Fibroblast of villous mesenchyme (primary cell): ENCODE results near the gene THOP1. TPM values are rescaled to one million over a fixed set of nuclear protein-coding genes. Genes with fewer than 3 reads are reported as not detected.

Source experiments
- DNase-seq: peaks from one replicate; pipeline ENCODE4 v3.0.0-alpha.2; 2010; ENCODE audit warnings: low read depth
- H3K4me3 ChIP-seq: 2 replicates; pipeline ENCODE4 v1.5.1; 2011; ENCODE audit warnings: low read depth, mild to moderate bottlenecking, low read length
- total RNA-seq: library from RNA; depleted of rRNA; stranded (reverse); fragments of >200 nt; gene quantifications from 2 replicates; pipeline ENCODE4 v1.2.3, GENCODE V29; 2012
- TF ChIP-seq, protein P1 (sequence below): IDR thresholded peaks from 2 replicates; pipeline ENCODE4 v1.5.1; 2012; ENCODE audit warnings: low read depth, mild to moderate bottlenecking, low read length; ENCODE audit not compliant: insufficient read depth

The THOP1 gene
- total RNA-seq, 1 donor: 72.5 TPM

GRCh38 chr19:2811735-2812413 is 26.6 kb downstream of the THOP1 start:
- TF ChIP-seq, protein P1, sequence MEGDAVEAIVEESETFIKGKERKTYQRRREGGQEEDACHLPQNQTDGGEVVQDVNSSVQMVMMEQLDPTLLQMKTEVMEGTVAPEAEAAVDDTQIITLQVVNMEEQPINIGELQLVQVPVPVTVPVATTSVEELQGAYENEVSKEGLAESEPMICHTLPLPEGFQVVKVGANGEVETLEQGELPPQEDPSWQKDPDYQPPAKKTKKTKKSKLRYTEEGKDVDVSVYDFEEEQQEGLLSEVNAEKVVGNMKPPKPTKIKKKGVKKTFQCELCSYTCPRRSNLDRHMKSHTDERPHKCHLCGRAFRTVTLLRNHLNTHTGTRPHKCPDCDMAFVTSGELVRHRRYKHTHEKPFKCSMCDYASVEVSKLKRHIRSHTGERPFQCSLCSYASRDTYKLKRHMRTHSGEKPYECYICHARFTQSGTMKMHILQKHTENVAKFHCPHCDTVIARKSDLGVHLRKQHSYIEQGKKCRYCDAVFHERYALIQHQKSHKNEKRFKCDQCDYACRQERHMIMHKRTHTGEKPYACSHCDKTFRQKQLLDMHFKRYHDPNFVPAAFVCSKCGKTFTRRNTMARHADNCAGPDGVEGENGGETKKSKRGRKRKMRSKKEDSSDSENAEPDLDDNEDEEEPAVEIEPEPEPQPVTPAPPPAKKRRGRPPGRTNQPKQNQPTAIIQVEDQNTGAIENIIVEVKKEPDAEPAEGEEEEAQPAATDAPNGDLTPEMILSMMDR: no peak

DNA sequence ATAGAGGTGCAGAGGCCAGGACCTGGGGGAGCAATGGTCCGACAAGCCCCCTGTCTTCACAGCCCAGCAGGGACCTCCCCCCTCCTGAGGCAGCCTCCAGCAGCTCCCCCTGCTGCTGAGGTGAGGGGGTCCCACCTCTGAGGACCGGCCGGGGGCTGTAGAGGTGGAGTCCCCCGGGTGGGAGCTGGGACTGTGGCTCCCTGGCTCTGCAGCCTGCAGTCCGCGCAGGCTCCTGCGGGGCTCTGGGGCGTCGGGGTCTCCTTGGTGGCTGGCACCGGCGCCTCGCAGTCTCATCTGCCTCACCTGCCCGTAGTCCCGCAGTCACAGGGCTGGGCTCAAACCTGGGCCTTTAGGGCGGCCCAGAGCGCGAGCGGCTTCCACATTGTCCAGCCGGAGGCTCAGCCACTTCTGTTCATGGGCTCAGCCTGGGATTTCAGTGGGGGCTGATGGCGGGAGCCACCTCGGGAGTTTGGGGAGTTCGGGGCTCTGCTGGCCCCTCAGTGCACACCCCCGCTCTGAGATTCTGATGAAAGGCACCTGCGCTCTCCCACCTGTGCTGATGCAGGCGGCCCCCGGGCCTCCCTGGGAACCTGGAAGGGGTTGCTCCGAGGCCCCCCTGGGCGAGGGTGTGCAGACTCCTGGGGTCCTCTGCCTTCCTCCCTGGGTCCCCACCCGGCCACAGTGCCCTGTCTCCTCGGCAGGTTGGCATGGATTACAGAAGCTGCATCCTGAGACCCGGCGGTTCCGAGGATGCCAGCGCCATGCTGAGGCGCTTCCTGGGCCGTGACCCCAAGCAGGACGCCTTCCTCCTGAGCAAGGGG is 27.3 kb downstream of the THOP1 start:
- no peak overlapping the region for H3K4me3 ChIP-seq
- TF ChIP-seq, protein P1: no peak

More at GRCh38 chr19:2811735-2812413, 26.6 kb downstream of the THOP1 start:
- no peak for DNase-seq
- H3K4me3 ChIP-seq: no peak overlapping the region

DNA sequence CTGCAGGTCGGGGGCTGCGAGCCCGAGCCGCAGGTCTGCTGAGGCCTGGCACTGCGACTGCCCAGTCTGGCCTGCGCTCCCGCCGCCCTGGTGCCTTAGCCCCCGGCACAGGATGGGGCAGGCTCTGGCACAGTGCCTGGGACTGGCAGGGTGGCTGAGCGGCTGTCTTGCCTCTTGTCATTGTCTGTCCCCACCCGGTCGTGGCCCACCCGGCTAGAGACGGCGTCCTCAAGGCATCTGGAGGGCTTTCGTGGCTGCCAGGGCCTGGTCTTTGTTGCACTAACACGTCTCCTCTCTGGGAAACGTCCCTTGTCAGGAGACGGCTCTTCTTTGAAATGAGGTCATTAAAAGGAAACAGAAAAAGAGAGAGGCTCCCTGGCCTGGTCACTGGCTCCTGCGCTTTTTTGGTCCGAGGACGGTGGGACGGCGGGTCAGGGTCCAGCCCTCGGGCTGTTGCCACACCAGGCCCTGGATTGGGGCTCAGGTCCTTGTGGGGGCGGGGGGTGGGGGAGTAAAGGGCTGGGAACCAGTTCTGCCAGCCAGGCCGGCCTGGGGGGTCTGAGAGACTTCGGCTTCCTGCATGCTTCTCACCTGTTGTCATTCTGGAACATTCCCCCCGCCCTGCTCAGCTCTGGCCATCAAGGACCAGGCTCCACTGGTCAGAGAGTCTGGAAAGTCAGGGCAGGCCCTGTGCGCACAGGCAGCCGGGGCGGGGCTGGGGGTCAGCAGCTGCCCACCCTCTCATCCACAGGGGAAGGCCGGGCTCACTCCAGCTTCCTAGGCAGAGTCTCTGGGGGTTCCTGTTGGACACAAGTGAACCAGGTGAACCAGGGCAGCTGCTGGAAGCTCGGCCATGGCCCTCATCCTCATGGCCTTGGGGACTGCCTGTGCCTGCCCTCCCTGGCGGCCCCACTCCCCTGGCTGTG is 28.2 kb downstream of the THOP1 start:
- no peak for DNase-seq
- TF ChIP-seq, protein P1: no peak
- H3K4me3 ChIP-seq: no peak overlapping the region

More for the DNA sequence above, 27.3 kb downstream of the THOP1 start:
- DNase-seq: no peak

DNA sequence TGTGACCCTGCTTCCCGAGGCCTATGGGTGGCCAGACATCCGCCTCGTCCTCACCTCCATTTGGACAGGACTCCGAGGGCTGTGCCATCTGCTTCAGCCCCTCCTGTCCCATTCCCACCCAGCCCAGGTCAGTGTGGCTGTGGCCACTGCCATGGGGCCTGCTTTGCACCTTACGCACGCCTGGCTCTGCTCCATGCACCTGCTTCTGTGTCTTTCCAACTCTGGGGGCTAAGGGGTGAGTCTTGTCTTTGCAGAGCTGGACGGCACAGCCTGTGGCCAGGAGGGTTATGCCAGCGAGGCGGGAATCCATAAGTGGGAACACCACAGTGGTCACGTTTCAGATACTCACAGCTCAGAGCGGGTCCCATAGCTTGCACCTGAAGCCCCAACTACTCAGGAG is 29.1 kb downstream of the THOP1 start:
- no peak overlapping the region for H3K4me3 ChIP-seq
- TF ChIP-seq, protein P1: no peak
- DNase-seq: no peak

DNA sequence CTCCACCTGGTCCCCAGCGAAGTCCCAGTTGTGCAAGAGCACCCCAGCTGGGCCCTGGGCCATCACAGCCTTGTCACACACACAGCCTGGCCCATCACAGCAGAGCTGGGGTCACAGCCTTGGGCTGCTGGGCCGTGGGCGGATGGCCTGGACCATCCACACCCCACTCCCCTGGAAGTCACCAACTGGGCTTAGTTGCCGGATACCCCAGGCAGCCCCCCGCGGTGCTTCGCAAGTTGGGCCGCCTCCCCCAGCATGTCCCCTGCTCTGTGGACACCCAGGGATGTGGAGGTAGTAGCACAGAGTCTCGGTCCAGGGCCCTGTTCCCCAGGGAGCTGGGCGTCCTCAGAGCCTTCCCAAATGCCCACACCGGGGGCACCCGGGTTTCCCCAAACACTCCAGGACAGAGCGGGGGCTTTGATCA is 29.9 kb downstream of the THOP1 start:
- no peak overlapping the region for H3K4me3 ChIP-seq
- TF ChIP-seq, protein P1: no peak

DNA sequence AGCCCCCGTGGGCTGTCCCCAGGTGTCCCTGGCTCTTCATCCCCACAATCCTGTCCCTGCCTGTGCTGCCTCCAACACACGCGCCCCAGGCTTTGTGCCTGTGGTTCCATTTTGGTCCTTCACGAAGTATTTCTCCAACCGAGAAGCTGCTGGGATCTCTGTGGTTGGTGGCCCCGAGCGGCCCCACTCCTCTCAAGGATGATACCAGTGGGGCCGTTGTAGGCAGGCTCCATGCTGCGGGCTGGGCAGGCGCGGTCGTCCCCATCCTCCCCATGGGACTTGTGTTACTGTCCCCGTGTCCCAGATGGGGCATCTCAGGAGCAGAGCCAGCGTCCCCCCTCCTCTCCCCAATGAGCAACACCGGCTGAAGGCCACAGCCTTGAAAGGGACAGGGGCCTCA is 30.6 kb downstream of the THOP1 start:
- no peak for DNase-seq
- no peak overlapping the region for H3K4me3 ChIP-seq
- TF ChIP-seq, protein P1: no peak

More for the DNA sequence above, 29.9 kb downstream of the THOP1 start:
- DNase-seq: no peak
